GM12875 (cell line): ENCODE data around the gene SLC28A1.

ENCODE experiments used
- H3K4me3 ChIP-seq: one replicate; pipeline ENCODE4 v1.5.1; 2011; ENCODE audit warnings: low read depth, low read length, control low read depth
- CTCF ChIP-seq: IDR thresholded peaks from 2 replicates; pipeline ENCODE4 v1.5.1; 2011; ENCODE audit warnings: low read depth, mild to moderate bottlenecking, control low read depth, inconsistent platforms, low read length, moderate library complexity, borderline replicate concordance; ENCODE audit not compliant: insufficient read depth

The SLC28A1 gene

GRCh38 chr15:84883916-84884781 is at the start of gene SLC28A1:
Gene SLC28A1, plus strand, starts transcription at chr15:84884662. Its CDS starts 3,099 bp downstream, at chr15:84887761.
- no peak within 1 kb of the TSS for H3K4me3 ChIP-seq
- no peak for TF ChIP-seq CTCF

GRCh38 chr15:84834969-84835368 is 49.5 kb upstream of the SLC28A1 start:
- H3K4me3 ChIP-seq, result no peak overlapping the region
- no peak for TF ChIP-seq CTCF

GRCh38 chr15:84835661-84836337 is 48.7 kb upstream of the SLC28A1 start:
- no peak for TF ChIP-seq CTCF
- H3K4me3 ChIP-seq, result no peak overlapping the region

GRCh38 chr15:84836844-84837243 is 47.6 kb upstream of the SLC28A1 start:
- TF ChIP-seq CTCF, result no peak
- no peak overlapping the region for H3K4me3 ChIP-seq

GRCh38 chr15:84839714-84840113 is 44.7 kb upstream of the SLC28A1 start:
- no peak overlapping the region for H3K4me3 ChIP-seq
- TF ChIP-seq CTCF, result no peak

GRCh38 chr15:84840255-84840654 is 44.2 kb upstream of the SLC28A1 start:
- no peak for TF ChIP-seq CTCF
- H3K4me3 ChIP-seq, result no peak overlapping the region
